CD4-positive, alpha-beta T cell (primary cell): ENCODE measurements around the gene PLCL2. TPM values are rescaled to one million over a fixed set of nuclear protein-coding genes. Genes with fewer than 3 reads are reported as not detected.

Source experiments
- ATAC-seq: fragments of 200-7000 bp; cut with Tn5 transposase; one replicate; pipeline ENCODE4 v1.10.0; 2022; ENCODE audit warnings: mild to moderate bottlenecking; ENCODE audit not compliant: poor library complexity
- CTCF ChIA-PET: fragments of 350-600 bp; sonication (Branson Sonifier 250); formaldehyde crosslinking; loops from one replicate; lab custom pipeline; 2021; ENCODE audit warnings: antibody characterized with exemption, inconsistent platforms; lab: Charles Lee
- POLR2A ChIA-PET: fragments of 350-600 bp; sonication (Branson Sonifier 250); formaldehyde crosslinking; loops from one replicate; lab custom pipeline; 2021; ENCODE audit warnings: antibody characterized with exemption, inconsistent platforms; lab: Charles Lee
- DNase-seq, 14 experiments: peaks; one replicate each; pipeline ENCODE4 v3.0.0-alpha.2; 2013 to 2020; ENCODE audit warnings: mixed read lengths in 2 of 14
- H3K27ac ChIP-seq, 2 donors: one replicate each; pipeline versions ENCODE4 v1.5.1 to v1.7.0; 2013; ENCODE audit warnings: low read length in 2 of 2, low read depth in 1 of 2, mild to moderate bottlenecking in 1 of 2
- H3K27me3 ChIP-seq, 2 experiments: 1 replicate in 1 of 2; 2 replicates in 1 of 2; pipeline versions ENCODE4 v1.6.1 to v1.7.0; 2013; ENCODE audit warnings: low read length in 2 of 2, control low read depth in 1 of 2, mild to moderate bottlenecking in 1 of 2, moderate library complexity in 1 of 2; ENCODE audit not compliant: insufficient read depth in 2 of 2, control insufficient read depth in 1 of 2
- H3K36me3 ChIP-seq: one replicate; pipeline ENCODE4 v1.6.1; 2013; ENCODE audit warnings: low read length, control low read depth; ENCODE audit not compliant: insufficient read depth
- H3K4me1 ChIP-seq: one replicate; pipeline ENCODE4 v1.6.1; 2013; ENCODE audit warnings: low read length, control low read depth; ENCODE audit not compliant: insufficient read depth
- H3K4me3 ChIP-seq: one replicate; pipeline ENCODE4 v1.5.1; 2013; ENCODE audit warnings: mild to moderate bottlenecking, low read length, moderate library complexity
- H3K9me3 ChIP-seq, 2 experiments: 1 replicate in 1 of 2; 2 replicates in 1 of 2; pipeline versions ENCODE4 v1.6.1 to v1.7.0; 2013; ENCODE audit warnings: low read length in 2 of 2, mild to moderate bottlenecking in 2 of 2, control low read depth in 1 of 2, moderate library complexity in 1 of 2; ENCODE audit not compliant: control insufficient read depth in 1 of 2, insufficient read depth in 1 of 2
- H3K27ac Mint-ChIP-seq: one replicate; pipeline ENCODE4 v1.8.0; 2020; ENCODE audit warnings: mixed read lengths
- H3K27me3 Mint-ChIP-seq: one replicate; pipeline ENCODE4 v1.8.0; 2021; ENCODE audit warnings: mixed read lengths
- H3K36me3 Mint-ChIP-seq: one replicate; pipeline ENCODE4 v1.8.0; 2021; ENCODE audit warnings: low read depth, mixed read lengths
- H3K4me1 Mint-ChIP-seq: one replicate; pipeline ENCODE4 v1.8.0; 2021; ENCODE audit warnings: low read depth, mixed read lengths
- H3K4me3 Mint-ChIP-seq: one replicate; pipeline ENCODE4 v1.8.0; 2020; ENCODE audit warnings: mild to moderate bottlenecking, mixed read lengths
- H3K9me3 Mint-ChIP-seq: one replicate; pipeline ENCODE4 v1.8.0; 2020; ENCODE audit warnings: mixed read lengths
- CTCF ChIP-seq: fragments of 200-600 bp; IDR thresholded peaks from one replicate; pipeline ENCODE4 v1.8.0; 2022; ENCODE audit warnings: antibody characterized with exemption, mild to moderate bottlenecking
- intact Hi-C, 2 experiments: fragments of 100-400 bp; cut with DNase I in 1 of 2; cut with micrococcal nuclease in 1 of 2; formaldehyde crosslinking; loops; one replicate each; pipeline versions ENCODE4 v1.15.1 to v1.9.0; 2023 to 2025; cut with DNase I, micrococcal nuclease
- total RNA-seq, 174 experiments: library from RNA in 2 of 174; stranded (reverse) in 2 of 174; gene quantifications; one replicate each; pipeline ENCODE4 v1.2.3 and lab custom pipeline; 2021 to 2026

The PLCL2 gene
- total RNA-seq, 2 experiments from 2014 or later: 35.1 to 36.3 TPM

- Mint-ChIP-seq H3K9me3 (peaks cover 9% of the 10 kb centered on the region), H3K27ac (no peak overlapping the region), H3K36me3 (peaks cover 96% of the 10 kb centered on the region), H3K4me3 (no peak overlapping the region), H3K27me3 (no peaks in the 10 kb centered on the region), H3K4me1 (peaks cover 28% of the 10 kb centered on the region)
- CTCF ChIA-PET: no interaction called here
- Histone ChIP-seq H3K4me3 (no peak overlapping the region), H3K4me1 (peaks cover 3% of the 10 kb centered on the region), H3K27ac (no peak overlapping the region), H3K36me3 (peaks cover 65% of the 10 kb centered on the region), H3K27me3 (no peaks in the 10 kb centered on the region), H3K9me3 (peaks cover 0 to 8% of the 10 kb centered on the region in 2 experiments)
- no peak for ATAC-seq
- intact Hi-C loops: no loop called here
- no peak for DNase-seq
- POLR2A ChIA-PET: no interaction called here
- no peak for TF ChIP-seq CTCF
Measured at GRCh38 chr3:17047894-17048293, 163.1 kb downstream of the PLCL2 start.

- H3K9me3 ChIP-seq: peaks cover 4 to 15% of the 10 kb centered on the region in 2 experiments
- H3K36me3 ChIP-seq: peaks cover 54% of the 10 kb centered on the region
- intact Hi-C loops: no loop called here
- Mint-ChIP-seq H3K27ac (no peak overlapping the region), H3K4me1 (peaks cover 28% of the 10 kb centered on the region), H3K4me3 (no peak overlapping the region), H3K36me3 (peaks cover 98% of the 10 kb centered on the region), H3K27me3 (no peaks in the 10 kb centered on the region), H3K9me3 (peaks cover 14% of the 10 kb centered on the region)
- no peaks in the 10 kb centered on the region for H3K4me1 ChIP-seq
- ChIA-PET POLR2A (no interaction called here), CTCF (no interaction called here)
- TF ChIP-seq CTCF: no peak
- H3K4me3 ChIP-seq: no peak overlapping the region
- DNase-seq (no peak), ATAC-seq (no peak)
- H3K27me3 ChIP-seq: no peaks in the 10 kb centered on the region
- no peak overlapping the region for H3K27ac ChIP-seq
Measured at GRCh38 chr3:17050071-17050470, 165.3 kb downstream of the PLCL2 start.

- peaks cover 98% of the 10 kb centered on the region for H3K36me3 Mint-ChIP-seq
- intact Hi-C loops: no loop called here
- no peak for ATAC-seq
Measured at GRCh38 chr3:17050506-17050905, 165.8 kb downstream of the PLCL2 start.

More at GRCh38 chr3:17050506-17050905, 165.8 kb downstream of the PLCL2 start:
- Mint-ChIP-seq H3K9me3 (peaks cover 14% of the 10 kb centered on the region), H3K4me3 (no peak overlapping the region), H3K27ac (no peak overlapping the region), H3K27me3 (no peaks in the 10 kb centered on the region), H3K4me1 (peaks cover 32% of the 10 kb centered on the region)
- no peak overlapping the region for H3K27ac ChIP-seq
- H3K27me3 ChIP-seq: no peaks in the 10 kb centered on the region
- H3K4me3 ChIP-seq: no peak overlapping the region
- DNase-seq: no peak
- peaks cover 4 to 15% of the 10 kb centered on the region in 2 experiments for H3K9me3 ChIP-seq
- ChIA-PET POLR2A (no interaction called here), CTCF (no interaction called here)
- no peak for TF ChIP-seq CTCF
- H3K4me1 ChIP-seq: no peaks in the 10 kb centered on the region
- H3K36me3 ChIP-seq: peaks cover 50% of the 10 kb centered on the region
